IPS DF 4.7 (cell line): Measurements from ENCODE around the gene DBNL.

Source experiments
- DNase-seq: peaks from one replicate; pipeline ENCODE4 v3.0.0-alpha.2; 2013; ENCODE audit warnings: low spot score; ENCODE audit errors: extremely low read depth

DBNL gene

GRCh38 chr7:44109991-44110390 is 65.5 kb downstream of the DBNL start:
- DNase-seq: no peak

- no peak for DNase-seq
Measured at GRCh38 chr7:44110719-44111635, 66.5 kb downstream of the DBNL start.
